ENCODE results near the gene GPR161.

- TF ChIP-seq EP300 (IDR thresholded peaks at IDR 0.05) = no peak
- no peak for TF ChIP-seq CTCF (IDR thresholded peaks at IDR 0.05)
- TF ChIP-seq POLR2A (IDR thresholded peaks at IDR 0.05) = no peak
Observed at GRCh38 chr1:168139070-168139469, 2.3 kb upstream of the GPR161 start.

All from gastroesophageal sphincter (tissue), 3 donors.